Dendritic cell treated with granulocyte-macrophage colony-stimulating factor and Interleukin-4, amounts not matched to agents 40 ng/mL and 50 ng/mL, for 4 days (primary cell): ENCODE data around the gene LHX8.

ENCODE experiments used
- H3K27ac Mint-ChIP-seq: one replicate; pipeline ENCODE4 v1.8.0; 2022; ENCODE audit warnings: mild to moderate bottlenecking, mixed read lengths
- H3K27me3 Mint-ChIP-seq: one replicate; pipeline ENCODE4 v1.8.0; 2022; ENCODE audit warnings: mild to moderate bottlenecking, mixed read lengths
- H3K36me3 Mint-ChIP-seq: one replicate; pipeline ENCODE4 v1.8.0; 2022; ENCODE audit warnings: low read depth, mixed read lengths
- H3K4me1 Mint-ChIP-seq: one replicate; pipeline ENCODE4 v1.8.0; 2022; ENCODE audit warnings: low read depth, mixed read lengths
- H3K4me3 Mint-ChIP-seq: one replicate; pipeline ENCODE4 v1.8.0; 2022; ENCODE audit warnings: mild to moderate bottlenecking, moderate library complexity, mixed read lengths
- H3K9me3 Mint-ChIP-seq: one replicate; pipeline ENCODE4 v1.8.0; 2022; ENCODE audit warnings: mixed read lengths
- intact Hi-C: fragments of 100-400 bp; cut with micrococcal nuclease; formaldehyde crosslinking; loops from one replicate; pipeline ENCODE4 v1.15.0; 2022

Gene LHX8

GRCh38 chr1:75203415-75204277, 69.5 kb downstream of the LHX8 start:
- Mint-ChIP-seq H3K27ac (no peak overlapping the region), H3K27me3 (peaks cover 3% of the 10 kb centered on the region), H3K4me3 (no peak overlapping the region), H3K36me3 (no peaks in the 10 kb centered on the region), H3K4me1 (no peaks in the 10 kb centered on the region), H3K9me3 (no peaks in the 10 kb centered on the region)
- intact Hi-C loops = no loop called here

GRCh38 chr1:75208862-75209261, 74.7 kb downstream of the LHX8 start:
- Mint-ChIP-seq H3K27ac (no peak overlapping the region), H3K9me3 (no peaks in the 10 kb centered on the region)

More at GRCh38 chr1:75208862-75209261, 74.7 kb downstream of the LHX8 start:
- intact Hi-C loops = no loop called here
- Mint-ChIP-seq H3K4me1 (no peaks in the 10 kb centered on the region), H3K4me3 (no peak overlapping the region), H3K27me3 (peaks cover 3% of the 10 kb centered on the region), H3K36me3 (no peaks in the 10 kb centered on the region)
